SW480 (cell line): Measurements from ENCODE around the gene DRC7.
"Not testable (repeated sequence)": the region's sequence is repeated elsewhere in the genome, so short reads cannot be mapped to it uniquely, and the experiment has no call there.

Experiments used
- DNase-seq: peaks from one replicate; pipeline ENCODE4 v3.0.0-alpha.2; 2016; ENCODE audit warnings: low spot score

Gene DRC7

GRCh38 chr16:57658878-57659674 lies 35.5 kb upstream of the DRC7 start:
- no peak for DNase-seq

GRCh38 chr16:57660715-57661463 lies 33.7 kb upstream of the DRC7 start:
- DNase-seq = no peak

GRCh38 chr16:57661510-57661909 lies 33.1 kb upstream of the DRC7 start:
- DNase-seq = no peak

- DNase-seq = no peak
These were observed 32.4 kb upstream of the DRC7 start for GRCh38 chr16:57661936-57662906.

- DNase-seq = no peak
These were observed 31.2 kb upstream of the DRC7 start for GRCh38 chr16:57663436-57663835.

GRCh38 chr16:57663917-57664661 lies 30.5 kb upstream of the DRC7 start:
- no peak for DNase-seq

GRCh38 chr16:57664662-57665025 lies 30.0 kb upstream of the DRC7 start:
- DNase-seq = no peak

GRCh38 chr16:57665541-57665940 lies 29.1 kb upstream of the DRC7 start:
- DNase-seq = no peak

- no peak for DNase-seq
These were observed 28.1 kb upstream of the DRC7 start for GRCh38 chr16:57666353-57667047.

- DNase-seq = no peak
These were observed 27.5 kb upstream of the DRC7 start for GRCh38 chr16:57667048-57667525.

- DNase-seq = no peak
These were observed 26.9 kb upstream of the DRC7 start for GRCh38 chr16:57667526-57668262.

GRCh38 chr16:57668263-57668571 lies 26.4 kb upstream of the DRC7 start, which contains the start of gene ADGRG3:
Gene ADGRG3, plus strand, starts transcription at chr16:57668306. Its CDS starts 42 bp downstream, at chr16:57668348.
- DNase-seq = no peak

GRCh38 chr16:57668630-57669475 lies 25.8 kb upstream of the DRC7 start:
- no peak for DNase-seq

- DNase-seq = no peak
These were observed 25.0 kb upstream of the DRC7 start for GRCh38 chr16:57669476-57670162.

GRCh38 chr16:57670196-57670595 lies 24.4 kb upstream of the DRC7 start:
- no peak for DNase-seq

- DNase-seq = not testable (repeated sequence)
These were observed 23.2 kb upstream of the DRC7 start for GRCh38 chr16:57671451-57671850.

GRCh38 chr16:57672416-57672815 lies 22.2 kb upstream of the DRC7 start:
- DNase-seq = no peak

GRCh38 chr16:57672824-57673223 lies 21.8 kb upstream of the DRC7 start:
- DNase-seq = no peak
